Epithelial cell of proximal tubule (primary cell): Measurements from ENCODE around the gene CIBAR2. TPM values are rescaled to one million over a fixed set of nuclear protein-coding genes. Genes with fewer than 3 reads are reported as not detected.
A peak's percentile ranks its signal among the peaks of the same experiment; 100 is the strongest.

Experiments used
- DNase-seq: peaks from one replicate; pipeline ENCODE4 v3.0.0-alpha.2; 2011; ENCODE audit warnings: low read depth
- H3K4me3 ChIP-seq: 2 replicates; pipeline ENCODE4 v1.5.1; 2011; ENCODE audit warnings: low read depth, mild to moderate bottlenecking, low read length
- total RNA-seq: library from RNA; depleted of rRNA; stranded (reverse); fragments of >200 nt; gene quantifications from 2 replicates; pipeline ENCODE4 v1.2.3, GENCODE V29; 2015
- TF ChIP-seq, protein P1 (sequence below): conservative IDR thresholded peaks from 2 replicates; pipeline ENCODE4 v1.5.1; 2012; ENCODE audit warnings: low read depth, mild to moderate bottlenecking, low read length

CIBAR2 gene
- total RNA-seq, 1 donor from 2014 or later: not detected

DNA sequence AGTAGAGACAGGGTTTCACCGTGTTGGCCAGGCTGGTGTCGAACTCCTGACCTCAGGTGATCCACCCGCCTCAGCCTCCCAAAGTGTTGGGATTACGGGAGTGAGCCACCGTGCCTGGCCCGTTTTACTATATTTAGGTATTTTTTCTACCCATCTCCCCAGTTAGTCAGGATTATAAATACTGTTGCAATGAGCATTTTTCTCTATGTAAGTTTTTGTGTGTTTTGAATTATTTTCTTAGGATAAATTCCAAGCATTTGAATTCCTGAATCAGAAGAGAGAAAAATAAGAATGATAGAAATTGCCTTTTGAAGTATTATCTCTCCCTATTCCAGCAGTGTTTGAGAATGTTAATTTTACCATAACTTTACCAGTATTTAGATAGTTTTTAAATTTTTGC lies 48.1 kb downstream of the CIBAR2 start:
- DNase-seq: no peak
- no peak overlapping the region for H3K4me3 ChIP-seq
- TF ChIP-seq, protein P1, sequence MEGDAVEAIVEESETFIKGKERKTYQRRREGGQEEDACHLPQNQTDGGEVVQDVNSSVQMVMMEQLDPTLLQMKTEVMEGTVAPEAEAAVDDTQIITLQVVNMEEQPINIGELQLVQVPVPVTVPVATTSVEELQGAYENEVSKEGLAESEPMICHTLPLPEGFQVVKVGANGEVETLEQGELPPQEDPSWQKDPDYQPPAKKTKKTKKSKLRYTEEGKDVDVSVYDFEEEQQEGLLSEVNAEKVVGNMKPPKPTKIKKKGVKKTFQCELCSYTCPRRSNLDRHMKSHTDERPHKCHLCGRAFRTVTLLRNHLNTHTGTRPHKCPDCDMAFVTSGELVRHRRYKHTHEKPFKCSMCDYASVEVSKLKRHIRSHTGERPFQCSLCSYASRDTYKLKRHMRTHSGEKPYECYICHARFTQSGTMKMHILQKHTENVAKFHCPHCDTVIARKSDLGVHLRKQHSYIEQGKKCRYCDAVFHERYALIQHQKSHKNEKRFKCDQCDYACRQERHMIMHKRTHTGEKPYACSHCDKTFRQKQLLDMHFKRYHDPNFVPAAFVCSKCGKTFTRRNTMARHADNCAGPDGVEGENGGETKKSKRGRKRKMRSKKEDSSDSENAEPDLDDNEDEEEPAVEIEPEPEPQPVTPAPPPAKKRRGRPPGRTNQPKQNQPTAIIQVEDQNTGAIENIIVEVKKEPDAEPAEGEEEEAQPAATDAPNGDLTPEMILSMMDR: no peak

DNA sequence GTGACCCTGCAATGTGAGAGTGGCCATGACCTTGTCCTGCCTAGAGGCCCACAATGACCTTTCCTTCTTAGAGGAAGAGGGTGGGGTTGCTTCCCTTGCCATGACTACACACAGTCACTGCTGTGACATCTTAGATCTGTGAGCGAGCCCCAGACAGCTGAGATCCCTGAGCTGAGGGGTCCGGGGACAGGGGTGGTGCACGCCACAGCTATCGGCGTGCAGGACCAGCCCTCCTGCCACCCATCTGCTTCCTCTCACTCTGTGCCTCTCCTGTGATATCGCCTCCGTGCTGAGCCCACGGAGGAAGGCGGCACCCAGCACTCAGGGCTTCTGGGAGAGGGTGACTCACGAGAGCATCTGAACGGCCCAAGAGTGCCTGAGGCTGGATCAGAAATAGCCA lies 49.4 kb downstream of the CIBAR2 start:
- no peak overlapping the region for H3K4me3 ChIP-seq
- TF ChIP-seq, protein P1: no peak
- DNase-seq: no peak

- H3K4me3 ChIP-seq: no peak overlapping the region
- TF ChIP-seq, protein P1: no peak
- DNase-seq: no peak
These were observed 49.9 kb downstream of the CIBAR2 start for GRCh38 chr16:85062323-85062722.

GRCh38 chr16:85061566-85061965 lies 50.7 kb downstream of the CIBAR2 start:
- DNase-seq: no peak
- no peak overlapping the region for H3K4me3 ChIP-seq
- TF ChIP-seq, protein P1: no peak

DNA sequence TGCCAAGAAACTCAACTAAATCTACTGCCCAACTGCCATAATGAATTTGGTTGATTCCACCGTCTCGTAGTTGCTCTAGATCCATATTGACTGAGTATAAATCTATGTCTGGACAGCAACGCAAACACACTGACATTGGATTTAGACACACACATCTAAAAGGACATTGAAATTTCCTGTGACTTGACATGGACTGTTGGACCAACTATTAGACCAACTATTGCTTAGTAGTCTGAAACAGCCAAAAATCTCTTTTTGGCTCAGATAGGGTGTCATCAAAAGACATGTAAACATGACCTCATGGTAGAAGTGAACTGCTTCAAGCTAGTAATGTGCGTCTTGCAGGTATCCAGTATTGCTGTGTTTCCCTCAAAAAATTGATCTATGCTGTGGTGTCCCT lies 53.4 kb downstream of the CIBAR2 start:
- H3K4me3 ChIP-seq: no peak overlapping the region
- TF ChIP-seq, protein P1: no peak
- no peak for DNase-seq

GRCh38 chr16:85057948-85058347 lies 54.3 kb downstream of the CIBAR2 start:
- TF ChIP-seq, protein P1: no peak
- no peak overlapping the region for H3K4me3 ChIP-seq
- DNase-seq: no peak

DNA sequence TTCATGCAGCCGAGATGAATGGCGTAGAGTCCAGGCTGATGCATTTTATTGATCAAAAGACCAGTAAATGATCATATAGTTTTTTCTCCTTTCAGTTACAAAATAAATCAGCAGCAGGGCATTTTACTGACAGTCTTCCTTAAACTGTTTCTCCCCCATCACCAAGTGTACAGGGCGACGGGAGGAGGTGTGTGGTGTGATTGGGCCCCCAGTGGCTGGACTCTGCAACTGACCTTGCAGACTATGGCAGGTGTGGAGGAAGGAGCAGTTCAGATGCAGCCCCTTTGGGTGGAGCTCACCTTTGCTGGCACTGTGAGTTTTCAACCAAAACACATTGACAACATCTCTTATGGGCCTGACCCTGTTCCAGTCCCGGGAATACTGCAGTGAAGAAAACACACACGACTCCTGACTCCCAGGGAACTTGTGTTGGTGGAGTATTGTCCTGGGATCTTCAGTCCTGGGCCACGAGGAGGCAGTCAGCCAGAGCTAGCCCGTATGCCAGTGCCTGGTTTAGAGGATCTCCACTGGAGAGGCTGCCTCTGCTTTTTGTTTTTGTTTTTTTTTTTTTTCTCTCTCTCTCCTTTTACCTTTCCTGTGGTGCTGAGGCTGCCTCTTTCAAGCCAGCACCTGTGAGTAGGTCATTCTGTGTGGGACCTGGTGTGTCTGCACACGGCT lies 54.9 kb downstream of the CIBAR2 start:
- no peak for DNase-seq
- H3K4me3 ChIP-seq: no peak overlapping the region
- TF ChIP-seq, protein P1: peak; percentile 51
